ENCODE results near the gene RAB1A. TPM values are rescaled to one million over a fixed set of nuclear protein-coding genes. Genes with fewer than 3 reads are reported as not detected.

The RAB1A gene
- total RNA-seq, 1 donor from 2014 or later = 114 TPM

- Histone ChIP-seq H3K36me3 (ENCODE audit: control insufficient read depth, insufficient read depth, low read length) (no peaks in the 10 kb centered on the region), H3K27me3 (ENCODE audit: control insufficient read depth, insufficient read depth, low read length) (no peaks in the 10 kb centered on the region), H3K4me3 (ENCODE audit: low read depth, low read length) (no peak overlapping the region)
- DNase-seq (ENCODE audit: low read depth) = no peak
- TF ChIP-seq, protein P1, sequence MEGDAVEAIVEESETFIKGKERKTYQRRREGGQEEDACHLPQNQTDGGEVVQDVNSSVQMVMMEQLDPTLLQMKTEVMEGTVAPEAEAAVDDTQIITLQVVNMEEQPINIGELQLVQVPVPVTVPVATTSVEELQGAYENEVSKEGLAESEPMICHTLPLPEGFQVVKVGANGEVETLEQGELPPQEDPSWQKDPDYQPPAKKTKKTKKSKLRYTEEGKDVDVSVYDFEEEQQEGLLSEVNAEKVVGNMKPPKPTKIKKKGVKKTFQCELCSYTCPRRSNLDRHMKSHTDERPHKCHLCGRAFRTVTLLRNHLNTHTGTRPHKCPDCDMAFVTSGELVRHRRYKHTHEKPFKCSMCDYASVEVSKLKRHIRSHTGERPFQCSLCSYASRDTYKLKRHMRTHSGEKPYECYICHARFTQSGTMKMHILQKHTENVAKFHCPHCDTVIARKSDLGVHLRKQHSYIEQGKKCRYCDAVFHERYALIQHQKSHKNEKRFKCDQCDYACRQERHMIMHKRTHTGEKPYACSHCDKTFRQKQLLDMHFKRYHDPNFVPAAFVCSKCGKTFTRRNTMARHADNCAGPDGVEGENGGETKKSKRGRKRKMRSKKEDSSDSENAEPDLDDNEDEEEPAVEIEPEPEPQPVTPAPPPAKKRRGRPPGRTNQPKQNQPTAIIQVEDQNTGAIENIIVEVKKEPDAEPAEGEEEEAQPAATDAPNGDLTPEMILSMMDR (IDR thresholded peaks at IDR 0.05; ENCODE audit: insufficient read depth, low read length, severe bottlenecking) = no peak
- no peak for FAIRE-seq
These were observed 76.7 kb downstream of the RAB1A start for GRCh38 chr2:65053199-65053598.

DNA sequence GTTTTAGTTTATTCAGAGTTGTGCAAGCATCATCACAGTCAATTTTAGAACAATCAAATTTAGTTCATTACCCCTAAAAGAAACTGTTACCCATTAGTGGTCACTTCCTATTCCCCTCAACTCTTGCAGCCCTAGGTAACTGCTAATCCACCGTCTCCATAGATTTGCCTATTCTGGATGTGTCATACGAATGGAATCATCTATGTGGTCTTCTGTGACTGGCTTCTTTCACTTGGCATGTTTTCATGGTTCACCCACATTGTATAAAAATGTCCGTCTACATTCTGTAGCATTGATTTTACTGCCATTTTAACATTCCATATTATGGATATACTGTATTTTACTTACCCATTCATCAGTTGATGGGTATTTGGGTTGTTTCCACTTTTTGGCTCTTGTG is 79.0 kb downstream of the RAB1A start:
- no peak for FAIRE-seq

GRCh38 chr2:65049010-65049639 is 80.8 kb downstream of the RAB1A start:
- Histone ChIP-seq H3K4me3 (ENCODE audit: low read depth, low read length) (no peak overlapping the region), H3K27me3 (ENCODE audit: control insufficient read depth, insufficient read depth, low read length) (no peaks in the 10 kb centered on the region), H3K36me3 (ENCODE audit: control insufficient read depth, insufficient read depth, low read length) (no peaks in the 10 kb centered on the region)
- TF ChIP-seq, protein P1 (IDR thresholded peaks at IDR 0.05; ENCODE audit: insufficient read depth, low read length, severe bottlenecking) = no peak
- no peak for DNase-seq (ENCODE audit: low read depth)
- no peak for FAIRE-seq

More for the DNA sequence above, 79.0 kb downstream of the RAB1A start:
- Histone ChIP-seq H3K4me3 (ENCODE audit: low read depth, low read length) (no peak overlapping the region), H3K27me3 (ENCODE audit: control insufficient read depth, insufficient read depth, low read length) (no peaks in the 10 kb centered on the region), H3K36me3 (ENCODE audit: control insufficient read depth, insufficient read depth, low read length) (no peaks in the 10 kb centered on the region)
- no peak for DNase-seq (ENCODE audit: low read depth)
- TF ChIP-seq, protein P1 (IDR thresholded peaks at IDR 0.05; ENCODE audit: insufficient read depth, low read length, severe bottlenecking) = no peak

DNA sequence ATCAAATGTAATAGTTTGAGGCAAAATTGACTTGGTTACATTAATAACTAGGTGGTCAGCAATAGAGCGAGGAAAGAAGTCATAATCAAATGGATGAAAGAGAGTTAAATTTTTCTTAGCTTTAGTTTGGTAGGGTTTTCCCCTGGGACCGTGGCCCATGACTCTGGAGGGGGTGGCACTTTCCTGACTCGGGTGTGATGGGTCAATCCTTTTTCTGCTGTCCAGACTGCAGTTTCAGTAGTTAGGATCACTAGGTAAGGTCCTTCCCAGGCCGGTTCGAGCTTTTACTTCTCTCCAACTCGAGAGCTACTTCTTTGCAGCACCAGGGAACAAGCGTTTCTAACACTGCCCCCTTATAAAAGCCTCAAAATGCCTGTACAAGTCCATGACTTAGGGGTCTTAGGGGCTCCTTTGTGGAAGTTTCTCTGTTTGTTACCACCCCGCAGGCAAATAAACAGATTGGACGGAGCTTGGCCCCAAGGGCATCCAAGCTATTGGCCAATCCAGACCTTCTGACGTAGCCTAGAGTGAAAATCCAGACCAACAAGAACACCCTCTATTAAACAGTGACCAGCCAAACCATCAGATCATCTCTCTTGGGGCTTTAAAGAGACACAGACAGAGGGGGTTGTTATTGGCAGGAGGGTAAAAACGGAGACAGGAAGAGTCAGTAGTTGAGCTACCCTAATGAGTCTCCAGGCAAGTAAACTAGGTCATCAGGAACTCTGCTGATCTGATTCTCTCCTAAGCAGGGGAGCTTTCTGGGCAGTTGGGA is 83.1 kb downstream of the RAB1A start:
- FAIRE-seq = no peak
- TF ChIP-seq, protein P1 (IDR thresholded peaks at IDR 0.05; ENCODE audit: insufficient read depth, low read length, severe bottlenecking) = no peak
- no peaks in the 10 kb centered on the region for H3K36me3 ChIP-seq (ENCODE audit: control insufficient read depth, insufficient read depth, low read length)
- H3K4me3 ChIP-seq (ENCODE audit: low read depth, low read length) = no peak overlapping the region
- DNase-seq (ENCODE audit: low read depth) = no peak
- H3K27me3 ChIP-seq (ENCODE audit: control insufficient read depth, insufficient read depth, low read length) = no peaks in the 10 kb centered on the region

DNA sequence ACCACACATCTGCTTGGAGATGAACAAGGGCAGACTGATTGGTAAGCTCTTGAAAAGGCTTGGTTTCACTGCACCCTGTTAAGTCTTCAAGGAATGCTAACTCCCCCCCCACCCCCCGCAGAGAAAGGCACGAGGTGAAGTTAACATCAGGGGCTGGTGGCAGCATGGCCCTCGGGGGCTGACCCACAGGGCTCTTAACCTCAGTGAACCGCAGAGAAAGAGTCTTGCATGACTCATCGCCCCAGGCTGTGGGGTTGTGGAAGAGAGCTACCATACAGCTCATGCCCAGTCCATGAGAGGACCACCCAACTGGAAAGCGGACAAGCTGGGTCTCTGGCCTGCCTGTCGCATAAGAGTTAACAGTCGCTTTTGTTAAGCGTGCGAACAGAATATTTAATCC is 84.3 kb downstream of the RAB1A start:
- Histone ChIP-seq H3K36me3 (ENCODE audit: control insufficient read depth, insufficient read depth, low read length) (no peaks in the 10 kb centered on the region), H3K4me3 (ENCODE audit: low read depth, low read length) (no peak overlapping the region), H3K27me3 (ENCODE audit: control insufficient read depth, insufficient read depth, low read length) (no peaks in the 10 kb centered on the region)
- TF ChIP-seq, protein P1 (IDR thresholded peaks at IDR 0.05; ENCODE audit: insufficient read depth, low read length, severe bottlenecking) = no peak
- FAIRE-seq = no peak
- DNase-seq (ENCODE audit: low read depth) = no peak

All from bronchial epithelial cell (primary cell).